ENCODE measurements around the gene KCNG1.

KCNG1 gene

DNA sequence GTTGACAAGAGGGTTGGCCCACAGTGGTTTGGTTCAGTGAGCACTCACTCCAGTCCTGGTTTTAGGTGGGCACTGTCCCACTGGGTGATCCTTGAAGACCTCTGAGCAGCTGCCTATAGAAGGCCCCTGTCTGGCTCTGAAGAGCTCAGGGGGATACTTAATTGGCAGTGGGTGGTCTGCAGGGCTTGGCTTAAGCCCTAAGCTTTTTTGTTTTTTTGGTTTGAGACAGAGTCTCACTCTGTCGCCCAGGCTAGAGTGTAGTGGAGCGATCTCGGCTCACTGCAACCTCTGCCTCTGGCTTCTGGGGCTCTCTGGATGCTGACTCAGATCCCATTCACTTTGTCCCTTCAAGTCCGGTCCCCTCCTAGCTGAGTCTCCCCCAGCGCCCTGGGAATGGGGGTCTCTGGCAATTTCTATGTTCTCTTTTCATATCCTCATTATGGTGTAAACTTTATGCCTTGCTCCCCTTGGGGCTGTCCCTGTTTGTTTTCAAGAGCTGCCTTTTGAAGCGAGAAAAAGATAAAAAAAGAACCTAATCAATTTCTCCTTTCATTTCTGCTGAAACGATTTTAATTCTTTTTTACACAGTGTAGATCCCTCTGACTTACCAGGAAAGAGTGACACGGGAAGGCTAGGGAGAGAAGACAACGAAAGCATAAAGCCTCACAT, 12.2 kb upstream of the KCNG1 start:
- DNase-seq: no peak

DNA sequence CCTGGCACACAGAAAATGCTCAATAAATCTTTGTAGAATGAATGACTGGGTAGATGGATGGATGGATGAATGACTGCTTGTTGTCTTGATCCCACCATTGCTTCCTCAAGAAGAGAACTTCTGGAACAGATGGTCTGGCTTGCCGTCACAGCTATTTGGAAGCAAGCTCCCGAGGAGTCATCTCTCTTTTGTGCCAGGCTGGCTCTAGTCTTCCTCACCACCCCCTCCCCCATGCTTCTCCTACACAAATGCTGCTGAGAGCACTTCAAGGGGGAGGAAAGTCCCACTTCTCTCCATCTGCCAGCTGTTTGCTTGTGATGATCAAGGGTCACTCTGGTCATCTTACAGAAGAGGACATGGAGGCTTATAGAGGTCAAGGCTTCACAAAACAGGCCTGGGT, 11.6 kb upstream of the KCNG1 start:
- no peak for DNase-seq

DNA sequence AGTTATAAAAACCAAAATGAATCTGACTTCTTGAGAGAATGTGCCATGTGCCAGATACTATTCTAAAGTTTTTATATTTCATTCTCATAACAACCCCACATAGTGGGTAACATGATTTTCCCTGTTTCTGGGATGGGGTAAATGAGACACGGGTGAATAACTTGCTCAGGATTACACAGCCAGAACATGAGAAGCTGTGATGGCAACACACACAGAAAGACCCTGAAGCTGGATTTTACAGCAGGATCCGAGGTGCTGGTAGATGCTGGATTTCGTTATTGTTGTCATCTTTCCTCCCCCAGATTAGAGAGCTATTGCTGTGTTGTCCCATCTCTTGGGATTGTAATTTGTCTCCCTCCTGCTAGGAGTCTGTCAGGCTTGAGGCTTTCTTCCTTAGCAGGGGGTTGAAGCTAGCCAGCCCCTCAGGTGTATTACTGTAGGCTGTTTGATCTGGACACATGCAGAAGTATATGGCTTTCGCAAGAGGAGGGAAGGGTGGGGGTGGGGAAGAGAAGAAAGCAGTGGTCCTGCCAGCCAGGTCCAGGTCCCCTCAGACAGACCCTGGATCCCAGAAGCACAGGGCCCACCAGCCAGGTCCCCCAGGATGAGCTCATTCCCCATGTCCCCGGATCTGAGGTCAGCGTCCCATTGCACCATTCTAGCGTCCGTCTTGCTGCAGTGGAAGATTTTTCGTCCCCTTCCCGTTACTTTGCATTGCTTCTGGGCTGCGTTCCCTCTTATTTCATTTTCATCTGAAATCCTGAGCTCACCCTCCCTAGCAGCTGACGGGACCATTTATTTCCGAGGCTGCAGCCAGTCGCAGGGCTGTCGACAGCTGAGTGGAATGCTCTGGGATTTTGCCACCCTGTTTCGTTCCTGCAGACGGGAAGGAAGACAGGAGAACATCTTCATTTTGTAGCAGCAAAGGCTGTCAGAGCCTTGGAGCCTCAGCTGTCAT, 7.3 kb upstream of the KCNG1 start:
- no peak for DNase-seq

DNA sequence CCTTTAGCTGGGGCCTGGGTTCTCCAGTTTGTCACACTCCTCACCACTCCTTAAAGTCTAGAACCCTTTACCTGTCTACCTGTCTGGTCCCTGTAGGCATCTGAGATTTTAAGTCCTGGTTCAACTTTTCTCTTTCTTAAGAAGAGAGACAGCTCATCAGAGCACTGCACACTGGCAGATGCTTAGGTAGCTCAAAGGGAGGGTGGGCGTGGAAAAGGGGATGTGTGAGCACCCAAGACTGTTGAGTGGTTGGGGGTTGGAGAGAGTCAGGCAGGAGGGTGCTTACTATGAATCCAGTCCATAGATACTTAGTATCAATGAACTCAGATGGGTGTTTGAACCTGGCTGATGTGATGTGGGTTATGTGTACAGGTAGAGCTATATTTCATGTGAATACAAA, 6.6 kb upstream of the KCNG1 start:
- no peak for DNase-seq

DNA sequence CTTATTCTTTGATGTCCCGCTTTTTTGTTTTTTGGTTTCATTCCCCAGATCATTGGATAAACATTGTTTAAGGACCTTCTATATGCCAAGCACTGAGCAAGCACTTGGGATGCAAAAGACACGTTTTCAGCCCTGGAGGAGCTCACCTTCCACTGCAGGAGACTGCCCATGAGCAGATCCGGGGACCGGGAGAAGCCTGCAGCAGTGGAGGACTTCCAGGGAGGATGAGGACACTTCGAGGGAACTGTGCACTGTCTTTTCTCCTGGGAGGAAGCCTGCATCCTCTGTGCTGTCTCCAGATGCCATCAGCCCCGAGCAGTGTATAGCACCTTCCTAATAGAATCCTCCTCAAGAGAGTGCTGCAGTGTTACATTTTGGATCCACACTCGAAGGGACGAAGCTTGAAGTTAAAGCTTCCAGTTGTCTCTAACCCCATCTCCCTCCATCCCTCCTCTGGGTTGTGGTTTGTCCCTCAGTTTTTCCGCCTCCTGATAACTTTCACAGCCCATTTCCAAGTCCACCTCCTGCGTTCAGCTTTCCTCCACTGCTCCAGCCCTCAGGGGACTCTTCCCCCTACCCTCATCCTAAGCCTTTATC, 5.8 kb upstream of the KCNG1 start:
- DNase-seq: no peak

DNA sequence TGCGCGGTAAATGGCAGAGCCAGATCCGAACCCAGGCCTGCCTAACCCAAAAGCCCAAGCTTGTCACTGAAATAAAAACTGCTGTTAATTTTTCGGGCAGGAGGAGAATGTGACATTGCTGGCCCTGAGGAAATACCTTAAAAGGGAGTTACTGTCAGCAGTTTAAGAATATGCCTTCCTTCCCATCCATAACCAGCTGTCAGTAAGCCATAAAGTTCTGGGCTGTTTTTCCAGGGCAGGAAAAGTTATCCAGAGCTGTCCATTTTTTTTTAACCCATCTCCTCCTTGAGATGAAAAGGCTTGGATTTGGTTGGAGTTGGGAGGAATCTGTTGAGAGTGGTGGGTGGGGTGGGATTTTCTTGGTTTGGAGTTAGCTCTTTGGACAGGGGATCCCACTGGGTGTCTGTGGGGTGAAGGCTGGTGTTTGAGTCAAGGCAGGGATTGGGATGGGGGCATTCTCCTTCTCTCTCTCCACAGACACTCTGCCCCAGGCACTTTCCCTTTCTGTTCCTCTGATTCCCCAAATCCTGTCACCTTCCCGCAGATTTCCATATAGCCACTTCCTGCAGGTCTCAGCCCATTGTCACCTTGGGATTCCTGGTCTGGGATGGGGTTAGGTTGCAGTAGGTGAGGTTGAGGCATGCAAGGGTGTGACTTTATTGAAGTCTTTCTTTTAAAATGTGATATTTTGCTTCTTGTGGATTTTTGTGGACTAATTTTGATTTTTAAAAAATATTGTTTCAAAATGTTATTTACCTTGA, 4.3 kb upstream of the KCNG1 start:
- no peak for DNase-seq

DNA sequence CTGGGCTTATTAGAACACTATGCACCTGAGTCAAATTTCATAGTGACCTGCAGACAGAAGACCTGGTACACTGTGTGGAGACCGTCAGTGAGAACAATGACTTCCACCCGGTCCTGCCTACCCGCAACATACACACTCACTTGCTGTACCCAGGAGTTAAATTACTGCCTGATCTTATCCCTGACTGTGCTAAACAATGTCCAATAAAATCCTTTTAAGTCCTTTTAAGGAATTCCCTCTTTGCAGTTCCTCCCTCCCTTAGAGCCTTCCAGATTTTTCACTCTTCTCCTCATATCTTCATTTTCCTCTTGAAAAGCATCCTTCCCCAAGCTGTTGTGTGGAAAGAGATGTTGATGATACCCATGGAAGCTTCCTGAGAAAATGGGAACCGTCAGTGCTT, 3.4 kb upstream of the KCNG1 start:
- DNase-seq: no peak

DNA sequence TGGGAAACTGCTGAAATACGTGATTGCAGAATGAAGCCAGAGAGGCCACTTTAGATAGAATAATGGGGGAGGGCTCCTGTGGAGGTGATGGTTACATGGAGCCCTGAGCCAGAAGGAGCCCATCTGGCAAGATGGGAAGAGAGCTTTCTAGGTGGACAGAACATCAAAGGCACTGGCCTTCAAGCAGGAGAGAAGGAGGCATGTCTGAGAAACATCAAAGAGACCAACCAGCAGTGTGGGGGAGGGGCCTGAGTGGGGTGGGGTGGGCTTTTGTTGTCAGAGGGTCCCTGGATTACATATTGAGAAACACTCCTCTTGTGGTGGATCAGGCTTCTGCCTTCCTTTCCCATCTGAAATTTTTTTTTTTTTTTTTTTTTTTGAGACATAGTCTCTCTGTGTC, 1.9 kb upstream of the KCNG1 start:
- no peak for DNase-seq

DNA sequence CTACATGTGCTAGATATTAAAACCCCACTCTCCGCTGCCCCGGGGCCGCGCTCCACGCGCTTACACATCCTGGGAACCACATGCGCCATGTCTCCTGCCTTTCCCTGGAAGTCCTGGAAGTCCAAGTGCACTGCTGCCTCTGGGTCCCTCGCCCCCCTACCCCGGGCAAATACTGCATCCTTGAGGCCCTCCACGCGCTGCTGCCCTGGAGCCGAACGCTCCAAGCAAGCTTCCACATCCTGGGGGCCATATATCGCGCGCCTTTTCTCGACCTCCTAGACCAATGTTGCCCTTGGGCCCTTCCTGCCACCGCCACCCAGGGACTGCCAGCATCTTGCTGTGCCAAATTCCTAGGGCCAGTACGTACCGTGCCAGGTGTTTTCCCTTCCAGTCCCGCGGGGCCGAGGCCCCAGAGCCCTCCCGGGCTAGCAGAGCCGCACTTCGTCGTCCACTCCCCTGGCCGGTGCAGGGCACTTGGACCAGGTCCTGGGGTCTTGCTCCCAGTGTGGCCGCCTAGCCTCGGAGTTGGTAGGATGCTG, 779 bp upstream of the KCNG1 start:
- DNase-seq: no peak

DNA sequence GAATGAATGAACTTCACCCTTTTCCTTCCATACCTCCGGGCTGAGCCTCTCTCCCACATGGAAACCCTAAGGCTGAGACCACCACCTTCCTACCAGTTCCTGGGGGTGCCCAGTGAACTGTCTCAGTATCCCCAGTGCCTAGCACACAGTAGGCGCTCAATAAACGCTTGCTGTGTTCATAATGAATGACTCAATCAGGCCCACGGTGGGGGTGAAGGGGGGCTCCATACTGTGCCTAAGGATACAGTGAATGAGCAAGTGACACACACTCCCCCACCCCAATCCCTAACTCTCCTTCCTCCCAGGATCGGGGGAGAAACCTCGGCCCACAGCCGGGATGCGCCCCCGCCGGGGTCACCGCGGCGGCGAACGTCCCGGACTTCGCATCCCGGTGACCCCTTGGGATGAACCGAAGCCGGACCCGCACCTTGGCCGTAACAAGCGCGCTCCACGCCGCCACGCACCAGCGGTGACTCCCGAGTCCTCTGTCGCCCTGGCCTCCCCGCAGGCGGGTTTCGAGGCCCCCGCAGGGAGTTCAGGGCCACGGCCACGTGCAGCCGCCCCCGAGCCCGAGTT, 592 bp downstream of the KCNG1 start:
- no peak for DNase-seq

DNA sequence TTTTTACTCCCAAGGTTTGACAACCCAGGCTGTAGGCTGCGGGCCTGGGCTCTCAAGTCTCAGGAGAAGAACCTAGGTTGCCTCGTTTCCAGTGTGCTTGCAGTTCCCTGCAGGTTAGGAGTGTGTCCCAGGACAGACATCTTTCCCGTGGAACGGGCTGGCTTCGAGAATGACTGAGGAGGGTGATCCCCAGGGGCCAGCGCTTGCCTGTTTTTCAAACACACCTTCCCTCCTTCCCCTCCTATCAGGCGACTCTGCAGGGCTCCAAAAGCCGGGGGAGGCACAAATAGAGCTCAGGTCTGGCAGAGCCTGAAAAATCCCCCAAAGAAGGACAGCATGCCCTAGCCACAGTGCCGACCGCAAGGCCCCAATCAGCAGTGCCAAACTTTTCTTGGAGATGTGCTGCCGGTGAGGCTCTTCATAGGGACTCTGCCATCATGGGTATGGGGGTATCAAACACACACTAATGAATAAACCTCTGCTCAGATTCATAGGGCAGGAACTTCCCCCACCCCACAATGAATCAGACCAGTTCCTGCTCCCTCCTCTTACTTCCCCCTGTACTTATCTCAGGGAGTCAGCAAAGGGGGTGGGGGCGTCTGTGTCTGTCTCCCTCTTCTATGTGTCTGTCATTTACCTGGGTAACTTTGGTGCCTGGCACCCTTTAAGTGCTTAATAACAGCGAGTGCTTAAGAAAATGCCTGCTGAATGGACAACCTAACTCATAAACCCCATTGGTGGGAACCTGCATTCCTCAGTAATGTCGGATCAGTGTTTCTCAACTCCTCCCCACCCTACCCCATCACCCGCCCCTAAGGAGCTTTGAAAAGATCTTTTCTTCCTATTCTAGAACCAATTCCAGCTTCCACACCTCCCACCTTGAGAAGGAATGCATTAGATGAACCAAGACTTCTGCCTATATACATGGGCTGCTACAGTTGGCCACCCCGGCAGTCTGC, 1.6 kb downstream of the KCNG1 start:
- DNase-seq: no peak

DNA sequence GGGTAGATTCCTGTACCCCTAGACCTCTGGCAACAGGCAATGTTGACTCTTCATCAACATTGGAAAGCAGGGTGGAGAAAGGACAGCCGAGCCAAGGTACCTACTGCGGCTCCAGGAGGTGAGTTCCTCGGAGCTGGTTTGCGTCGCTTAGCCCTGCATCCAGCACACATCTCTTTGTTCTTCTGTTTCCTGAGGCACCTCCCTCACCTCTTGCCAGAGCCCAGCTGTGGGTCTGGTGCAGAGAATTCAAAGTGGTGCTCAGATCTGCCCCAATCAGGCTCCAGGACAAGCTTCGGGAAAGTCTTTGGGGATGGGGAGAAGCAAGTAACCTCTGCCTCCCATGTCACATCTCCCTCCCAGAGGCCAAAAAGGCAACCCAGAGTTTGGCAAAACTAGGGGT, 2.2 kb downstream of the KCNG1 start:
- no peak for DNase-seq

DNA sequence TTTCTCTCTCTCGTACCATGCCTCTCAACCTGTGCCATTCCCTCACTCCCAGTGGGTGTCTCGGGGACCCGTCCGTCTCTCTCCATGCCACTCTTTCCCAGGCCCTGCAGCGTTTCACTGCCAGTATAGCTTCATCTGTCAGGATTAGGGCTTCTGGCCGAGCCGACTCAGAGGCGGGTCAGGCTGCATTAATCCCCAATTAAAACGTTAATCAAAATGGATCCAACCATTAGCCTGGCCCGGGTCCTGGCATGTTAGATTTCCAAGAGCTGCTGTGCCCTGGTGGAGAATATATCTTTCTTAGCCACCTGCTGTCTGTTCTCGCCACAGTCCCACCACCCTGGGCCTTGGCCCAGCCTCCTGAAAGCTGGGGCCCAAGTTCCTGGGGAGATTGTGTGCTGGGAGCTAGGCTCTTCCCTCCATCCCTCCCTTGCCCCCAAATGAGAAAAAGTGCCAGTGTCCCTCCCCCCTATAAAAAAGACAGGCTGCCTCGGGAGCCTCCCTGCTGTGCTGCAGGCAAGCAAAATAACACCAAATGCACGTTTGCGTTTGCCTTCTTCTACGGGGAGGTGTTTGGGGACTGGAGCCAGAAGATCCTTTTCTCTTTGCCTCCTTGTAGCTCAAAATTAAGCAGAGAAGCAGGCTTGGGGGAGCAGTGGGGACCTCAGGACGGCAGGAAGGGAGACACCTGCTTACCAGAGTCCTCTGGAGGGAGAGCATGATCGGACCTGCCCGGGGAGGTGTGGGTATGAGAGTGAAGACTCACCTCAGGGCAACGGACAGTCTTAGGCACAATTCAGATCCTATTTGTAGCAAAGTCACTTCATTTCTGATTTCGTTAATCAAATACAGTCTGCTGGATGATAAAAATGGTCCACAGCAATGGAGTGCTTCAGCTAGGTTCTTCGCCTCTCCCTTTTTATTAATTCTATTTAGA, 3.0 kb downstream of the KCNG1 start:
- no peak for DNase-seq

DNA sequence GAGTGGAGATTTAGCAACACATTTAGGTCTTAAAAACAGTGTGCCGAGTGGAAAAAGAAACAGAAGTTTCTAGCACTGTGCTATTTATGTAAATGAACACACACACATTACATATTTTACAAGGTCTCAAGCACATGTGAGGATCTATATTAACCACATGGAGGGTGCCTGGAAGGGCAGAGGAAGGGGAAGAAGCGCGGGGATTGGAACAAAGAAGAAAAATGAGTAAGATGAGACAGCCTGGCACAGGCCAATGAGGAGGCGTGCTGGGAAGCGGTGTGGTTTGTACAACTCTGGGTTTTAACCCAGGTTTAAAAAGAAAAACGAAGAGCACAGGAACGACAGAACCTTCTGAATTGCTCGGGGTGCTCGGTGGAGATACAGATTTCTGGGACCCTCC, 5.7 kb downstream of the KCNG1 start:
- DNase-seq: no peak

DNA sequence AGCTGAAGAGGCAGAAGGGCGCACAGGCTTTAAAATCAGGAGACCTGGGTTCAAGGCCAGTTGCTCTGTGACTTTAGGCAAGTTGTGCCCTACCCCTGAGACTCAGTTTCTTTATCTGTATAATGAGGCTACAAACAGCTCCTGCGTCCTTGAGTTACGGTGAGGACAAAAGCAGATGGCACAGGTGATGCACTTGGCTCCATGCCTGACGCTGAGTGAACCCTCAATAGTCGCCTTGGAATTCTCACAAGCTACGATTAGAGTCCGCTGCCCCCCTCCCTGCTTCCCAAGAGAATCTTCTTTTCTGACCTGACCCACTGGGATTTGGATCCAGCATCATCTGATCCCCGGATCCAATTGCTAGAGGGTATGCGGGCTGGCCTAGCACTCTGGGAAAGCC, 6.4 kb downstream of the KCNG1 start:
- no peak for DNase-seq

DNA sequence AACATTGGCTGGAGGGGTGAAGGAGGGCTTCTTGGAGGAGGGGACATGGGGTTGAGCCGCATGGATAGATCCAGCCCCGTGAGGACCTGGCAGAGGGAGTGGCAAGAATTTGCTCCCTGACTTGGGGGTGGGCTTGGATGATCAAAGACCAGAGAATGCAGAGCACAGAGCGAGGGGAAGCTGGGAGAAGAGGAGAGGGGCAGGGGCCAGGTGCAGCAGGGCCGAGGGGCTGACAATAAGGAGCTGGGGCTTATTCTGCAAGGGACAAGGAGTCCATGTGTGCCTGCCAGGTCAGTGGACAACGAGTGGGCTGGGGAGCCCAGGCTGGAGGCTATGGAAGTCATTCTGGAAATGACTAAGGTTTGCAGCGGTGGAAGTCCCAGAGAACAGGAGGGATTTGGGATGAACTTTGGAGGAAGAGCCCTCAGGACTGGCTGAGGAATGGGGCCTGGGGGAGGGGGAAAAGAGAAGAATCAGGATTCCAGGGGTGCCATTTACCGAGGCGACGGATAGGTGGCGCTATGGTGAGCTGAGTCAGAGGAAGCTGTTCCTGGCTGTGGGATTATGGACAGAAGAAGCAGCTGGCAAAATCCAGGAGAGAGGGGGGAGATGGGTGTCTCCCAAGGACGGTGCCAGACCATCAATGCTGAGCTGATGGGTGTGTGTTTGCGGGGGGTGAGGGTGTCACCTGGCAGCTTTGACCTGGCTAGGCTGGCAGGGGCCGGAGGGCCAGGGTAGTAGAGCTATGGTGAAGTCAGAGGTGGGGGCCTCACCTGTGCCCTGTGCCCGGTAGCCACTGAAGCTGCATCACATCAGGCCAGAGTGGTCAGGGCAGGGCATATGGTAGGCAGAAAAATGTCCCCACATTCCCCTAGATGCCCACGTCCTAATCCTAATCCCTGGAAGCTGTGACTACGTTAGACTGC, 7.8 kb downstream of the KCNG1 start:
- peak; percentile 64 for DNase-seq

DNA sequence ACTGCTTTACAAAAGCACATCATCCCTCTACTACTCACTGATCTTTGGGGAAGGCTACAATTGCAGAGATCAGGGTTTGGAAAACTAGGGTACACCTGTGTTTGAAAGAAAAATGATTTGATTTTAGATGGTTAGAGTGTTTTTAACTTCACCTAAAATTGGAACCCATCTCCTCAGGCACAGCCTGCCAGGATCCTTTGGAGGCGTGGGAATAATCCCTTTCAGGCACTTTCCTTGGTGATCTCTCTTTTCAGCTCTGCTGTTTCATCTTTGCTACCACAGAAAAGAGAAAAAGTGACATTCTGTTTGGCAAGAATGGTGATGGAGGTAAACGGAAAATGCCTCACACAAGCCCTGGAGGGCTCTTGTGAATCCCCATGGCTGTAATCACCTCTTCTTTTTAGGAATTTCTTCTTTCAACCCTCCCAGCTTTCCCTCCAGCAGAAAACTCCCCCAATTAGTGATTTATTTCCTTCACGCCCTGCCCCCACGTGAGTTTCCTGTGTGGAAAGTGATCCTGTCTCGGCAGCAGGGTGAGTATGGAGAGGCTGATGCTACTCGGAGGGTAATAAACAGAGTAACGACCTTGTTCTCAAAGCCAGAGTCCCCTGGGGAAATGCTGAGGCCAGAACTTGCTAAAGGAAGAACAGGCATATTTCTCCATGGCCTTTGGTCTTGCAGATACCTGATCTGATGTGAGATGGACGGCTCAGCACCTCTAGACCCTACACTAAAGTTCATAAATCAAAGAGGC, 9.2 kb downstream of the KCNG1 start:
- DNase-seq: no peak

DNA sequence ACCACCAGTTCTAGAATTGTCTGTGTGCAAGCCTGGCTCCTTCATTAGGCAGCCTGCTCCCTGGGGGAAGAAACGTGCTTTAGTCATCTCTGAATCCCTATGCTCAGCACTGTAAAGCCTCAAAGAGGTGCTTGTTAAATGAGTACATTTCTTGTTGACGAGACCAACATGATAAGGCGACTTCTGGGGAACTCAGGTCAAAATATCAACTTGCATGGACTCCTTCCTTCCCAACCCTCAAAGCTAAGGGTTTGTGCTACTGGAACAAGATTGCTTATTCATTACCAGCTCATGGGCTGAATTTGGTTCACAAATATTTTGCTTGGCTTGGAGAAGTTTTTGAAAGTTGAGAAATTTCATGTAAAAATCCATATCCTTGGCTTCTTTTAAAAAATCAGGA, 10.6 kb downstream of the KCNG1 start:
- no peak for DNase-seq

All from COR-L47 (cell line).